HTERT RPE-1 (cell line): ENCODE data around the gene CRLF2.
"Not testable (repeated sequence)": the region's sequence is repeated elsewhere in the genome, so short reads cannot be mapped to it uniquely, and the experiment has no call there.

ENCODE experiments used
- in situ Hi-C: fragments of 300-500 bp; cut with MboI; formaldehyde crosslinking; loops from 4 replicates; pipeline ENCODE4 v1.14.3; 2020; ENCODE audit warnings: low sequenced_read_pairs

Gene CRLF2

DNA sequence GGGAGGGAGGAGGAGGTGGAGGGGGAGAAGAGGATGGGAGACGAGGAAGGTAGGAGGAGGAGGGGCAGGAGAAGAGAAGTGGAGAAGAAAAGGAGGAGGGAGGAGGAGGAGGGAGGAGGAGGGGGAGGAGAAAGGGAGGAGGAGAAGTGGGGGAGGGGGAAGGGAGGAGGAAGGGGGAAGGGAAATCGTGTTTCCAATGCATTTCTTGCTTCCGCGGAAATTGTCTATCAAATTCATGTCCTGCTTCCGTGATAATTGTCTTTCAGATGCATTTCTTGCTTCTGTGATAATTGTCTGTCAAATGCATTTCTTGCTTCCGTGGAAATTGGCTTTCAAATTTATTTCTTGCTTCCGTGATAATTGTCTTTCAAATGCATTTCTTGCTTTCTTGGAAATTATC, 43.3 kb downstream of the CRLF2 start:
- in situ Hi-C loops, result no loop called here

DNA sequence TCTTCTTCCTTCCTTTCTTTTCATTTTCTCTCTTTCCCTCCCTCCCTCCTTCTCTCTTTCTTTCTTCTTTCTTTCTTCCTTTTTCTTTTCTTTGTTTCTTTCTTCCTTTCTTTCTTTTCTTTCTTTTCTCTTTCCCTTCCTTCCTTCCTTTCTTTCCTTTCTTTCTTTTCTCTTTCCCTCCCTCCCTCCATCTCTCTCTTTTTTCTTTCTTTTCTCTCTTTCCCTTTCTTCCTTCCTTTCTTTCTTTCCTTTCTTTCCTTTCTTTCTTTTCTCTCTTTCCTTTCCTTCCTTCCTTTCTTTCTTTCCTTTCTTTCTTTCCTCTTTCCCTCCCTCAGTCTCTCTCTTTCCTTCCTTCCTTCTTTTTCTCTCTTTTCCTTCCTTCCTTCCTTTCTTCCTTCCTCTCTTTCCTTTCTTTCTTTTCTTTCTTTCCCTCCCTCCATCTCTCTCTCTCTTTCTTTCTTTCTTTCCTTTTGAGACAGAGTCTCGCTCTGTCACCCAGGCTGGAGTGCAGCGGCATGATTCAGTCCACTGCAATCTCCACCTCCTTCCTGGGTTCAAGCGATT, 44.4 kb downstream of the CRLF2 start:
- in situ Hi-C loops, result no loop called here

DNA sequence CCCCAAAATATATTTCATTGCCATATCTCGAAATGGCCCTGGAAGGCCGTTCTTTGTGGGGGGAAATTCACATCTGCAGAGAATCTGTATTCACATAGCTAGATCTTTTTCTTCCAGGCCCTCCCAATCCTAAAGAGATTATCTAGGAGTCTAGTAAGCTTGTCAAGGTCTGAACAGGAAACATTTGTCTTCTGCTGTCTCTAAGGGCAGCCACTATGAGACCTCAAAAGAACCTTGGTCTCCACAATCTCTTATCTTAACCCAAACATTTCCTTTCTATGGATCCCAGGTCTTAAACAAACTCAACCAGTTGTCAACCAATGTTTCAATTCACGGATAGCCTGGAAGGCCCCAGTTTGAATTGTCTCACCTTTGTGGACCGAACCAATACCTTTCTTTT, 45.0 kb downstream of the CRLF2 start:
- in situ Hi-C loops, result no loop called here

DNA sequence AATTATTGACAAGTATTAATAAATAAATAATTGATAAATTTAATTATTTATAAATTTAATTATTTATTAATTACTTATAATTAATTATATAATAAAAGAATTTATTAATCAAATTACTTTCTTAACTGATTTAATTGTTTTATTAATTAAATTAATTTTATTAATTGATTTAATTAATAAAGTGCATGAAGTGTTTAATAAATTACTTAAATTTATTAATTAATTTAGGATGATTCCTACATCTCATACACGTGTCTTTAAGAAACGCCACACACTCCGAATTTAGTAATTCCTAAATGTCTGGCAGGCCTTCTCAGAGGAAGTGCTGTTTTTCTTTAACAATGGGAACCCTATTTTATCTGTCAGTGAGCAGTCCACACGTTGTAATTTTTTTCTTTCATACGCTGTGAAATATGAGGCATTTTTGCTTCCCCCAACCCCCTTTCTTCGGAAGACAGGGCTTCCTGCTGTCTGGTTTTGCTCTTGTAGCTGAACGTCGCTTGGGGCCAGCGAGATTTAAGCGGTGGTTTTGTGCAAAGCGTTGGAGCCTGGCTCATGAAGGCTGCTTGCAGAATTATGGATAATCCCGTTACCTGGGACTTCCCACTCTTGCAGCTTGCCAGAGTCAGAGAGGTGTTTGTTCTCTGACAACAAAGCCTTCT, 46.8 kb downstream of the CRLF2 start:
- in situ Hi-C loops, result no loop called here

- in situ Hi-C loops, result no loop called here
Measured at GRCh38 chrX:1164322-1165288, 47.8 kb downstream of the CRLF2 start.

- in situ Hi-C loops, result no loop called here
Measured at GRCh38 chrX:1163231-1163630, 49.2 kb downstream of the CRLF2 start.

DNA sequence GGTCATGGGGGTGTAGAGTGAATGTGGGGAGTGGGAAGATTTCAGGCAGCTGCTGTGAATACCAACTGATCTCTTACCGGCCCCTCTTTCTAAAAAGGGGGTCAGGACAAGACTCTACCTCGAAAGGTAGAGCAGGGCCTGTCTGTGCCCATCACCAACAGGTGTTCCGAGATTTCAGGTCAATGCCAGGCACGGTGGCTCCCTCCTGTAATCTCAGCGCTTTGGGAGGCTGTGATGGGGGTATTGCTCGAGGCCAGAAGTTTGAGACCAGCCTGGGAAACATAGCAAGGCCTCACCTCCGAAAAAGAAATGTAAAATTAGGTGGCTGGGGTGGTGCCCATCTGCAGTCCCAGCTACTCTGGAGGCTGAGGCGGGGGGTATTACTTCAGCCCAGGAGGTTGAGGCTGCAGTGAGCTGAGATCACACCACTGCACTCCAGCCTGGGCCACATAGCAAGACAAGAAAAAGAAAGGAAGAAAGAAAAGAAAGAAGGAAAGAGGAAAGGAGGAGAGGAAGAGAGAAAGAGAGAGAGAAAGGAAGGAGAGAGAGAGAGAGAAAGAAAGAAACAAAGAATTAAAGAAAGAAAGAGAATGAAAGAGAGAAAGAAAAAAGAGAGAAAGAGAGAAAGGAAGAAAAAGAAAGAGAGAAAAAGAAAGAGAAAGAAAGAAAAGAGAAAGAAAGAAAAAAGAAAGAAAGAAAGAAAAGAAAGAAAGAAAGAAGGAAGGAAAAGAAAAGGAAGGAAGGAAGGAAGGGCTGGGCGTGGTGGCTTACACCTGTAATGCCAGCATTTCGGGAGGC, 50.1 kb downstream of the CRLF2 start:
- in situ Hi-C loops, result no loop called here

DNA sequence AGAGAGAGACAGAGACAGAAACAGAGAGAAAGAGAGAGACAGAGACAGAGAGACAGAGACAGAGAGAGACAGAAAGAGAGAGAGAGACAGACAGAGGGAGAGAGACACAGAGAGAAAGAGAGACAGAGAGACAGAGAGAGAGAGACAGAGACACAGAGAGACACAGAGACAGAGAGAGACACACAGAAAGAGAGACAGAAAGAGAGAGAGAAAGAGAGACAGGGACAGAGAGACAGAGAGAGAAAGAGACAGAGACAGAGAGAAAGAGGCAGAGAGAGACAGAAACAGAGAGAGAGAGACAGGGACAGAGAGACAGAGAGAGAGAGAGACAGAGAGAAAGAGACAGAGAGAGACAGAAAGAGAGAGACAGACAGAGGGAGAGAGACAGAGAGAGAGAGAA, 52.9 kb downstream of the CRLF2 start:
- in situ Hi-C loops, result no loop called here

- in situ Hi-C loops, result not testable (repeated sequence)
Measured at GRCh38 chrX:1156681-1157455, 55.6 kb downstream of the CRLF2 start.

- in situ Hi-C loops, result no loop called here
Measured at GRCh38 chrX:1153940-1154339, 58.5 kb downstream of the CRLF2 start.

- in situ Hi-C loops, result no loop called here
Measured at GRCh38 chrX:1152090-1152489, 60.4 kb downstream of the CRLF2 start.

DNA sequence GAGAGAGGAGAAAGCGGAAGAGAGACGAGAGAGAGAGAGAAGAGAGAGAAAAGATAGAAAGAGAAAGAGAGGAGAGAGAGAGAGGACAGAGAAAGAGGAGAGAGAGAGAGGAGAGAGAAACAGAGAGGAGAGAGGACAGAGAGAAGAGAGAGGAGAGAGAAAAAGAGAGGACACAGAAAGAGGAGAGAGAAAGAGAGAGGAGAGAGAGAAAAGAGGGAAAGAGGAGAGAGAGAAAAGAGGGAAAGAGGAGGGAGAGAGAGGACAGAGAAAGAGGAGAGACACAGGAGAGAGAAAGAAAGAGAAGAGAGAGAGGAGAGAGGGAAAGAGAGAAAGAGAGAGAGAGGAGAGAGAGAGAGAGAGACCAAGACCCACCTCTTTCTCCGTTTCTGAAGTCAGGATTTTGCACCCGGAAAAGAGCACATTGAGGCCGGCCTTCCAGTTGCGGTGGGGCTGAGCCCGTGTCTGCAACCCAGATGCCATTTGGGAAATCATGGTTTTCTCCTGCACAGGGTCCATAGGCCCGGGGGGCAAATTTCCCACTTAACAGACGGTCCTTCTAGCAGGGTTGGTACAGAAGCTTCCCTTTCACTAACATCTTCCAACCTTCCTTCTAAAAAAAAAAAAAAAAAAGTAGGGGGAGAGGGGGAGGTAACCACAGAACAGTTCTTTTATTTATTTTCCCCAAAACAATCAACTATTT, 60.9 kb downstream of the CRLF2 start:
- in situ Hi-C loops, result no loop called here

DNA sequence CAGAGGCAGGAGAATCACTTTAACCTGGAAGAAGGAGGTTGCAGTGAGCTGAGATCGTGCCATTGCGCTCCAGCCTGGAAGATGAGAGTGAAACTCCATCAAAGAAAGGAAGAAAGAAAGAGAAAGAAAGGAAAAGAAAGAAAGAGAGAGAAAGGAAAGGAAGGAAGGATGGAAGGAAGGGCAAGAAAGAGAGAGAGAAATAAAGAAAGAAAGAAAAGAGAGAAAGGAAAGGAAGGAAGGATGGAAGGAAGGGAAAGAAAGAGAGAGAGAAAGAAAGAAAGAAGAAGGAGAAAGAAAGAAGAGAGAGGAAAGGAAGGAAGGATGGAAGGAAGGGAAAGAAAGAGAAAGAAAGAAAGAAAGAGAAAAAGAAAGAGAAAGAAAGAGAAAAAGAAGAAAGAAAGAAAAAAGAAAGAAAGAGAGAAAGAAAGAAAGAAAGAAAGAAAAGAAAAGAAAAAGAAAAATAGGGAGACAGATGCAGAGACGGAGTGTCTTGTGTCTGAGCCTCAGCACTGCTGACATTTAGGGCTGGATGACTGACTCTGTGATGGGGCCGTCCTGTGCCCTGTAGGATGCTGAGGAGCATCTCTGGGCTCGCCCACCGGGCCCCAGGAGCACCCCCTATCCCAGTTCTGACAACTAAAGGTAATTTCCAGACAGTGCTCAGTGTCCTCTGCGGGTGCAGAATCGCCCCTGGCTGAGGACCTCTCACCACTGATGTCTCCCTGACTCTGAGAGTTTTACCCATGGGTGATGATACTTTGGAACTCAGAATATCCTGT, 61.7 kb downstream of the CRLF2 start:
- in situ Hi-C loops, result no loop called here

DNA sequence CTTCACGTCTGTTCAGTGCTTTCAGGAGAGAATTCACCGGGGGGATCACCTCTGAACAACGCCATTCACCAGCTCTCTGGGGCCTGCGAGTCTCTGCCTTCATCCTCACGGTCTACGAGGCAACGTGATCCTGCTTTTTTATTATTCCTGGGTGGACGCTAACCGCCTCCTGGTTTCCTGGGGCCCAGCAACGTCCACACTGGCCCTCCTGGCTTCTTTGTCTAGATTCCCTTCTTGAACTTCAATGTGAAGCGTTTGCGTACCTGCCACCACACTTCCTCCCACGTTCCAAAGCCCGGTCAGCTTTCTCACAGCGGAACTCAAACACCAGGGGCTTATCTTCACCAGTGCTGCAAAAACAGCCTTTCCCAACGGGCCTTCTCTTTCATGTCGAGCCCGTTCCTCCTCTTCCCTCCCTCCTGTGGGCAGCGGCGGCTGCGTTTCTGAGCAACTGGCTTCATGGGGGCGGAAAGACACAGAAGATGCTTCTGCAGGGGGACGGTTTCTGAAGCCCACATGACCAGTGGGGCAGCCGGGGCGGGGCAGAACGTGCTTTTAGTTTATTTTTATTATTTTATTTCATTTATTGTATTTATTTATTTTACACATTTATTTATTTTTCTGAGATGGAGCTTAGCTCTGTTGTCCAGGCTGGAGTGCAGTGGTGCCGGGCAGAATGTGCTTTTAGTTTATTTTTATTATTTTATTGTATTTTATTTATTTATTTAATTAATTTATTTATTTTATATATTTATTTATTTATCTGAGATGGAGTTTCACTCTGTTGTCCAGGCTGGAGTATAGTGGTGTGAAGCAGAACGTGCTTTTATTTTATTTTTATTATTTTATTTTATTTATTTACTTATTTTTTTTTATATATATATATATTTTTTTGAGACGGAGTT, 64.6 kb downstream of the CRLF2 start:
- in situ Hi-C loops, result no loop called here

DNA sequence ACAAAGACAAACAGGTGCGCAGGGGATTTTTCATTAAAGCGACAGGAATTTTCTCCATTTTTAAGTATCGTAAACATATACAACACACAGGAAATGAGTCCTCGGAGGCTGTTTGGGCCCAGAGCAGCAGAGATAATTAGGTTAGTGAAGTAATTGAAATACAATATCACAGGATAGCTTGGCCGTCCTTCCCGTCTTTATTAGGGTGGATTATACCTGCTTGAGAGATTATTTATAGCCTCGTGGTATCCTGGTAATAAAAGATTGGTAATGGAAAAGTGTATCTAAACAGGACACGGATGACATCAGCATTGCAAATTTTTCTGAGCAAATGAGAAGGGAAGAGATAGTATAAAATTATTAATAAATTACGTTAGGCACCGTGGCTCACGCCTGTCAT, 68.2 kb downstream of the CRLF2 start:
- in situ Hi-C loops, result no loop called here
